Trophoblast cell (in vitro differentiated cells and primary cell): ENCODE data around the gene PREX1.

ENCODE experiments used
- DNase-seq, 2 donors: peaks; one replicate each; pipeline ENCODE4 v3.0.0-alpha.2; 2016
- H2AFZ ChIP-seq: 2 replicates; pipeline ENCODE4 v1.6.1; 2013; ENCODE audit warnings: low read length, moderate library complexity, mild to moderate bottlenecking; ENCODE audit not compliant: insufficient read depth, poor library complexity
- H2AK5ac ChIP-seq: 2 replicates; pipeline ENCODE4 v1.6.1; 2013; ENCODE audit warnings: mild to moderate bottlenecking, low read length
- H2BK120ac ChIP-seq: 2 replicates; pipeline ENCODE4 v1.6.1; 2013; ENCODE audit warnings: low read length, mild to moderate bottlenecking, moderate library complexity; ENCODE audit not compliant: insufficient read depth, poor library complexity
- H2BK12ac ChIP-seq: 2 replicates; pipeline ENCODE4 v1.6.1; 2013; ENCODE audit warnings: mild to moderate bottlenecking, low read length, moderate library complexity
- H2BK5ac ChIP-seq: 2 replicates; pipeline ENCODE4 v1.6.1; 2013; ENCODE audit warnings: low read length, low read depth, moderate library complexity, mild to moderate bottlenecking; ENCODE audit not compliant: poor library complexity
- H3K14ac ChIP-seq: 2 replicates; pipeline ENCODE4 v1.6.1; 2013; ENCODE audit warnings: mild to moderate bottlenecking, low read length
- H3K18ac ChIP-seq: 2 replicates; pipeline ENCODE4 v1.6.1; 2013; ENCODE audit warnings: mild to moderate bottlenecking, low read length
- H3K23ac ChIP-seq: 2 replicates; pipeline ENCODE4 v1.6.1; 2013; ENCODE audit warnings: low read length
- H3K27ac ChIP-seq: 2 replicates; pipeline ENCODE4 v1.5.1; 2013; ENCODE audit warnings: low read depth, mild to moderate bottlenecking, inconsistent platforms, low read length, moderate library complexity
- H3K27me3 ChIP-seq: 2 replicates; pipeline ENCODE4 v1.6.1; 2013; ENCODE audit warnings: inconsistent platforms, mild to moderate bottlenecking, low read length, moderate library complexity; ENCODE audit not compliant: insufficient read depth
- H3K36me3 ChIP-seq, 2 experiments: 1 replicate in 1 of 2; 2 replicates in 1 of 2; pipeline ENCODE4 v1.6.1; 2013; ENCODE audit warnings: low read length in 2 of 2, mild to moderate bottlenecking in 2 of 2, moderate library complexity in 1 of 2; ENCODE audit not compliant: insufficient read depth in 2 of 2, control insufficient read depth in 1 of 2
- H3K4ac ChIP-seq: 2 replicates; pipeline ENCODE4 v1.6.1; 2013; ENCODE audit warnings: low read depth, mild to moderate bottlenecking, low read length, moderate library complexity
- H3K4me1 ChIP-seq, 2 experiments: 1 replicate in 1 of 2; 2 replicates in 1 of 2; pipeline ENCODE4 v1.6.1; 2013; ENCODE audit warnings: low read length in 2 of 2, mild to moderate bottlenecking in 2 of 2, moderate library complexity in 1 of 2; ENCODE audit not compliant: insufficient read depth in 2 of 2, control insufficient read depth in 1 of 2
- H3K4me2 ChIP-seq: 2 replicates; pipeline ENCODE4 v1.6.1; 2013; ENCODE audit warnings: inconsistent platforms, mild to moderate bottlenecking, low read length, moderate library complexity
- H3K4me3 ChIP-seq: 2 replicates; pipeline ENCODE4 v1.5.1; 2013; ENCODE audit warnings: mild to moderate bottlenecking, low read depth, low read length, inconsistent platforms
- H3K79me1 ChIP-seq: one replicate; pipeline ENCODE4 v1.6.1; 2013; ENCODE audit warnings: low read length
- H3K79me2 ChIP-seq: 2 replicates; pipeline ENCODE4 v1.6.1; 2013; ENCODE audit warnings: low read length, mild to moderate bottlenecking; ENCODE audit not compliant: control insufficient read depth, insufficient read depth, poor library complexity
- H3K9ac ChIP-seq: 2 replicates; pipeline ENCODE4 v1.6.1; 2013; ENCODE audit warnings: mild to moderate bottlenecking, low read length
- H3K9me3 ChIP-seq: 2 replicates; pipeline ENCODE4 v1.6.1; 2013; ENCODE audit warnings: low read depth, mild to moderate bottlenecking, control low read depth, inconsistent platforms, low read length; ENCODE audit not compliant: insufficient read depth
- H4K12ac ChIP-seq: 2 replicates; pipeline ENCODE4 v1.6.1; 2013; ENCODE audit warnings: low read depth, mild to moderate bottlenecking, low read length, moderate library complexity
- H4K8ac ChIP-seq: 2 replicates; pipeline ENCODE4 v1.6.1; 2013; ENCODE audit warnings: low read depth, mild to moderate bottlenecking, low read length, moderate library complexity
- H4K91ac ChIP-seq: one replicate; pipeline ENCODE4 v1.6.1; 2013; ENCODE audit warnings: low read depth, mild to moderate bottlenecking, low read length, moderate library complexity
- WGBS: extraction: QIAGEN DNeasy Blood & Tissue Kit; methylation state at CpG from one replicate; pipeline ENCODE4 v1.1.7; 2013; ENCODE audit warnings: missing lambda C conversion rate; ENCODE audit not compliant: insufficient read length, insufficient coverage; ENCODE audit errors: extremely low coverage; 5-methylcytosine and 5-hydroxymethylcytosine counted together

Gene PREX1

DNA sequence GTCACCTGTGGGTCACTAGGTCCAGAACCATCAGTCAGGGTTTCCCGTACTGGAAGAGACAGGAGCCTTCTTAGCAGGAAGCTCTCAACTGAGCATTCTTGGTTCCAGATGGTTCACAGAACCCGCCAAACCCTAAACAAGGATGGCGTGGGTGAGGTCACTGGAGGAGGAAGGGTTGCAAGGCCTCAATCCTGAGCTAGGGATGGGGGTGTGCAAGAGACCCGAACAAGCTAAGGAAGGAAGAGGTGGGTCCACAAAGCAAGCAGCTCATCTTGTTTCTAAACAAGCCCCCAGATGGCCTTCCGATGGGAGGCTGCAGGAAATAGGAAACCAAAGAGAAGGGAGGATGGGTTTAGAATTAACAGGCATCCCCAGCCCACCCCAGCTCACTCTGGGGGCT lies 92.7 kb downstream of the PREX1 start:
- Histone ChIP-seq H4K91ac (no peak overlapping the region), H3K27ac (no peak overlapping the region), H2BK12ac (no peak overlapping the region), H3K9me3 (no peaks in the 10 kb centered on the region), H4K8ac (no peak overlapping the region), H3K14ac (no peak overlapping the region), H2AFZ (no peak overlapping the region), H3K23ac (peak overlapping the region; percentile 56), H3K4me1 (no peaks in the 10 kb centered on the region), H2BK120ac (no peak overlapping the region), H3K4me2 (no peak overlapping the region), H3K4me3 (peak overlapping the region; percentile 14), H3K79me1 (no peaks in the 10 kb centered on the region), H3K18ac (no peak overlapping the region), H3K79me2 (no peaks in the 10 kb centered on the region), H3K36me3 (no peaks in the 10 kb centered on the region), H2BK5ac (no peak overlapping the region), H2AK5ac (no peak overlapping the region), H4K12ac (no peak overlapping the region), H3K4ac (no peak overlapping the region), H3K27me3 (no peaks in the 10 kb centered on the region), H3K9ac (no peak overlapping the region)
- no peak for DNase-seq
- no CpG with 5 or more reads among the region's 5 CpGs for WGBS

DNA sequence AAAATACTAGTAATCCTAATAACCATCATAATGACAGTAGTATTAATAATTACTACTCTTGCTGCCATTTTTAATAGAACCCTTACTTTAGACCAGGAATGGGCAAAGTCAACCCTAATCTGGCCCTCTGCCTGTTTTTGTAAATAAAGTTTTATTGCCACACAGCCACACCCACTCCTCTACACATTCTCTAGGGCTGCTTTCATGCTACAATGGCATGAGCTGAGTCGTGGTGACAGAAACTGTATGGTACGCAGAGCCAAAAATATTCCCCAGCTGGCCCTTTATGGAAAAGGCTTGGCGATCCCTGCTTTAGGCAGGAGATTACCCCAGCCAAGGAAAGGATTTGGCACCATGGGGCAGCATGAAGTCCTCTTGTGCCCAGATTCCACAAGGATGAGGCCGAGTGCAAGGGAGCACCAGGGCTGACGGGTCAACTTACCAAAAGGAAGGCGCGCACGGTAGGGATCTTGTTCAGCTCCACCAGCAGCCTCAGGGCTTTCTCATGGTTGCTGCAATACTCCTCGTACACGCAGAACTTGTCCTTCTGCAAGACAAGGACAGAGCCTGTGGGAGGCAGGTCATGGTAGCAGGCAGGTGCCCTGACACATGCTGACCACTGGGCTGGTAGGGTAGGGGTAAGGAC lies 93.6 kb downstream of the PREX1 start:
- Histone ChIP-seq H3K27me3 (no peaks in the 10 kb centered on the region), H2BK12ac (no peak overlapping the region), H4K8ac (no peak overlapping the region), H3K27ac (no peak overlapping the region), H3K4me2 (no peak overlapping the region), H4K12ac (no peak overlapping the region), H2AFZ (no peak overlapping the region), H3K4me1 (no peaks in the 10 kb centered on the region), H3K4me3 (no peak overlapping the region), H3K18ac (no peak overlapping the region), H3K79me2 (no peaks in the 10 kb centered on the region), H3K23ac (no peak overlapping the region), H3K9ac (no peak overlapping the region), H3K14ac (no peak overlapping the region), H3K79me1 (no peaks in the 10 kb centered on the region), H2AK5ac (no peak overlapping the region), H3K36me3 (no peaks in the 10 kb centered on the region), H2BK120ac (no peak overlapping the region), H4K91ac (no peak overlapping the region), H3K9me3 (no peaks in the 10 kb centered on the region), H3K4ac (no peak overlapping the region), H2BK5ac (no peak overlapping the region)
- peak; percentile 30 to 77 for DNase-seq
- no CpG with 5 or more reads among the region's 10 CpGs for WGBS

DNA sequence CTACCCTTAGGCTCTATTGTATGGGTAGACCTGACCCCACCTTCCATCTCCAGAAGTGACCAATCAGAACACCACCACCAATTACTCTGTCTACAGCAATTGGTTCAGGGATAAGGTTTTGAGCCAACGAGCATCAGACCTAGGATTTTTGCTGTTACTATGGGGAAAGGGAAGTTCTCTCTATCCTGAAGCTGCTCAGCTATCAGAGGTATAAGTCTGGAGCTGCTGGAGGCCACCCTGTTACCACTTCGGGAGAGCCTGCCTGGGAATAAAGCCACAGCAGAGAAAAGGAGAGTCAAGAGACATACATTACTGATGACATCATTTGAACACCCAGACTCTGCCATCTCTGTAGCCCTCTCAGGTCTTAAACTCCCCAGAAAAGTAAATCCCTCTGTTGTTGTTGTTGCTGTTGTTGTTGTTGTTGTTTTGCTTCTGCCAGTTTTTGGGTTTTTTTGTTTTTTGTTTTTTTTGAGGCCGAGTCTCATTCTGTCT lies 94.5 kb downstream of the PREX1 start:
- Histone ChIP-seq H2BK5ac (no peak overlapping the region), H3K9ac (no peak overlapping the region), H3K79me1 (no peaks in the 10 kb centered on the region), H3K79me2 (no peaks in the 10 kb centered on the region), H2AFZ (no peak overlapping the region), H3K4me1 (no peaks in the 10 kb centered on the region), H4K12ac (no peak overlapping the region), H3K9me3 (no peaks in the 10 kb centered on the region), H3K27ac (no peak overlapping the region), H3K23ac (no peak overlapping the region), H3K4me3 (no peak overlapping the region), H4K8ac (no peak overlapping the region), H3K27me3 (no peaks in the 10 kb centered on the region), H4K91ac (no peak overlapping the region), H3K18ac (no peak overlapping the region), H2AK5ac (no peak overlapping the region), H3K36me3 (no peaks in the 10 kb centered on the region), H3K4me2 (no peak overlapping the region), H3K4ac (no peak overlapping the region), H2BK12ac (no peak overlapping the region), H2BK120ac (no peak overlapping the region), H3K14ac (no peak overlapping the region)
- DNase-seq: no peak
- WGBS: no CpG with 5 or more reads among the region's 3 CpGs

DNA sequence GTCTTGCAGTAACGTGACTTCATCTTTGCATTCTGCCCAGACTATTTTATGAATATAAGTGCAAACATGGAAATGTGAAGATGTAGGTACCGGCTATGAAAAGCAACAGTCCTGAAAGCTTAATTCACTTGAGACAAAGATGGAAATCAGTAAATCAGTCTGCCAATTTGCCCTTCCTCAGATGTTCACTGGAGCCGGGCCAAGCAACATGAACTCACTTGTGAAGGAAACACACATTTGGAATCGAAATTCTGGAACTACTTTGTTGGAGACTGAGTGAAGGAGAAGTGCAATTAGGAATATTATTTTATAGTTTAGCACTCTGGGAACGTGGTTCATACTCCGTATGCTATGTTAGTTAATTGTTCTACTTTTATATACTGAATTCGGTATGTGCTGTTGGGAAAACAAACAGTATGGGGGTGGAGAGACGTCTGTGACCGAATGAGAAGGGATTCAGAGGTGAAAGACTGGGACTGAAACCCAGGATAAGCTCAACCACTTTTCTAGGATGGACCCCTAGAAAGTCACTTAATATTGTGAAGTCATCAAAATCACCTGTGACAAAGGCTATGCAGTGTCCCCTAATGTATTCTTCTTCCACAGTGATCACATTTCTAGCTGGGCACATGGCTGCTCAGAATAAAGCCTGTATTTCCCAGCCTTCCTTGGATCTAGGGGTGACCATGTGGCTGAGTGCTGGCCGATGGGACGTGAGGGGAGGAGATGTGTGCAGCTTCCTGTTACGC lies 95.5 kb downstream of the PREX1 start:
- Histone ChIP-seq H3K36me3 (no peaks in the 10 kb centered on the region), H3K9ac (no peak overlapping the region), H4K91ac (no peak overlapping the region), H3K4me2 (no peak overlapping the region), H3K27ac (no peak overlapping the region), H2AFZ (no peak overlapping the region), H3K14ac (no peak overlapping the region), H2AK5ac (no peak overlapping the region), H4K12ac (no peak overlapping the region), H4K8ac (no peak overlapping the region), H2BK120ac (no peak overlapping the region), H3K4ac (no peak overlapping the region), H3K27me3 (no peaks in the 10 kb centered on the region), H3K4me1 (no peaks in the 10 kb centered on the region), H3K79me1 (no peaks in the 10 kb centered on the region), H3K23ac (no peak overlapping the region), H3K4me3 (no peak overlapping the region), H3K18ac (no peak overlapping the region), H2BK12ac (no peak overlapping the region), H3K9me3 (no peaks in the 10 kb centered on the region), H3K79me2 (no peaks in the 10 kb centered on the region), H2BK5ac (no peak overlapping the region)
- WGBS: no CpG with 5 or more reads among the region's 12 CpGs
- DNase-seq: no peak
